GM12878 (cell line): Measurements from ENCODE around the gene TSPAN31. TPM values are rescaled to one million over a fixed set of nuclear protein-coding genes. Genes with fewer than 3 reads are reported as not detected.

Source experiments
- ATAC-seq: fragments of 200-7000 bp; cut with Tn5 transposase; 3 replicates; pipeline ENCODE4 v1.9.1; 2020; ENCODE audit warnings: mild to moderate bottlenecking, moderate library complexity
- BruUV-seq: library from RNA; stranded (reverse); fragments of 400-500 nt; replicated peaks from 2 replicates; lab custom pipeline; 2021; lab: Mats Ljungman, UMichigan
- CTCF ChIA-PET: fragments of 300-600 bp; sonication (Branson Sonifier 250); formaldehyde crosslinking; extraction: SDS; loops from one replicate; lab custom pipeline; 2021; ENCODE audit warnings: inconsistent platforms; lab: Yijun Ruan, JAX
- POLR2A ChIA-PET: fragments of 350-600 bp; formaldehyde crosslinking; extraction: SDS; loops from one replicate; lab custom pipeline; 2021; ENCODE audit warnings: inconsistent platforms; lab: Charles Lee
- RAD21 ChIA-PET: fragments of 300-600 bp; sonication (Branson Sonifier 250); formaldehyde crosslinking; loops from one replicate; lab custom pipeline; 2023; ENCODE audit warnings: antibody characterized with exemption; ENCODE audit not compliant: unreplicated experiment; lab: Charles Lee
- SMC1A ChIA-PET: fragments of 300-600 bp; sonication (Branson Sonifier 250); formaldehyde crosslinking; loops from one replicate; lab custom pipeline; 2023; ENCODE audit not compliant: unreplicated experiment, uncharacterized antibody; lab: Charles Lee
- DNase-seq: peaks from one replicate; pipeline ENCODE4 v3.0.0-alpha.2; 2011; ENCODE audit warnings: low read depth, low spot score
- FAIRE-seq: peaks from 3 replicates; lab custom pipeline; 2011; peaks lifted over from hg19 to GRCh38; lab: Jason Lieb, UNC
- H2AFZ ChIP-seq: 2 replicates; pipeline ENCODE4 v1.6.0; 2011; ENCODE audit warnings: low read depth, low read length, control low read depth; ENCODE audit not compliant: control insufficient read depth
- H3K27ac ChIP-seq: 2 replicates; pipeline ENCODE4 v1.5.1; 2011; ENCODE audit warnings: control low read depth; ENCODE audit not compliant: control insufficient read depth, insufficient read depth
- H3K27me3 ChIP-seq, 2 experiments: replicated peaks in 1 of 2; 2 replicates each; pipeline versions ENCODE4 v1.6.0 to v1.6.1; 2011; ENCODE audit warnings: low read length in 1 of 2; ENCODE audit not compliant: control insufficient read depth in 2 of 2, insufficient read depth in 2 of 2
- H3K36me3 ChIP-seq, 2 experiments: 2 replicates each; pipeline ENCODE4 v1.5.1; 2011; ENCODE audit warnings: low read length in 1 of 2; ENCODE audit not compliant: control insufficient read depth in 2 of 2, insufficient read depth in 2 of 2
- H3K4me1 ChIP-seq: 2 replicates; pipeline ENCODE4 v1.6.1; 2011; ENCODE audit warnings: mild to moderate bottlenecking, low read length, moderate library complexity, mixed read lengths; ENCODE audit not compliant: control insufficient read depth, insufficient read depth
- H3K4me2 ChIP-seq: 2 replicates; pipeline ENCODE4 v1.6.0; 2011; ENCODE audit warnings: control low read depth; ENCODE audit not compliant: control insufficient read depth, insufficient read depth
- H3K4me3 ChIP-seq: fragments of 200-600 bp; sonication (generic); 2 replicates; pipeline ENCODE4 v1.5.1; 2016
- H3K79me2 ChIP-seq: 2 replicates; pipeline ENCODE4 v1.6.0; 2011; ENCODE audit warnings: low read length; ENCODE audit not compliant: control insufficient read depth, insufficient read depth
- H3K9ac ChIP-seq: 2 replicates; pipeline ENCODE4 v1.8.0; 2011; ENCODE audit warnings: low read length, control low read depth, mixed read lengths; ENCODE audit not compliant: control insufficient read depth, insufficient read depth
- H3K9me3 ChIP-seq: replicated peaks from 3 replicates; pipeline ENCODE4 v1.5.1; 2011; ENCODE audit warnings: mild to moderate bottlenecking, low read length; ENCODE audit not compliant: control insufficient read depth, insufficient read depth
- H4K20me1 ChIP-seq: 2 replicates; pipeline ENCODE4 v1.6.0; 2011; ENCODE audit not compliant: control insufficient read depth, insufficient read depth
- BACH1 ChIP-seq: fragments of 450-650 bp; IDR thresholded peaks from 2 replicates; pipeline ENCODE4 v1.6.1; 2017; ENCODE audit warnings: mild to moderate bottlenecking, borderline replicate concordance
- BHLHE40 ChIP-seq, 2 experiments: fragments of 450-650 bp in 1 of 2; IDR thresholded peaks; 2 replicates each; pipeline ENCODE4 v1.6.1; 2011 to 2017; ENCODE audit warnings: low read depth in 2 of 2, borderline replicate concordance in 1 of 2, improper control_type of control experiment in 1 of 2, low read length in 1 of 2, mild to moderate bottlenecking in 1 of 2
- CBX5 ChIP-seq: sonication (generic); IDR thresholded peaks from 2 replicates; pipeline ENCODE4 v1.6.1; 2016; ENCODE audit warnings: low read depth, moderate library complexity, mild to moderate bottlenecking, inconsistent platforms
- GATAD2B ChIP-seq: fragments of 450-650 bp; conservative IDR thresholded peaks from 2 replicates; pipeline ENCODE4 v1.6.1; 2017; ENCODE audit warnings: low read depth, mild to moderate bottlenecking, moderate library complexity
- JUNB ChIP-seq: IDR thresholded peaks from 2 replicates; pipeline ENCODE4 v1.6.1; 2016; ENCODE audit warnings: antibody characterized with exemption, mild to moderate bottlenecking
- NFIC ChIP-seq: IDR thresholded peaks from 2 replicates; pipeline ENCODE4 v1.6.1; 2012; ENCODE audit warnings: low read depth, mild to moderate bottlenecking, inconsistent platforms, low read length, moderate library complexity
- NFYA ChIP-seq: IDR thresholded peaks from 2 replicates; pipeline ENCODE4 v1.6.1; 2011; ENCODE audit warnings: low read depth, mild to moderate bottlenecking, low read length, improper control_type of control experiment, borderline replicate concordance
- NR2F1 ChIP-seq: fragments of 450-650 bp; conservative IDR thresholded peaks from 2 replicates; pipeline ENCODE4 v1.6.1; 2017; ENCODE audit warnings: mild to moderate bottlenecking
- PAX8 ChIP-seq: fragments of 450-650 bp; IDR thresholded peaks from 2 replicates; pipeline ENCODE4 v1.6.1; 2017; ENCODE audit warnings: mild to moderate bottlenecking, moderate library complexity
- POLR2AphosphoS2 ChIP-seq: IDR thresholded peaks from 2 replicates; pipeline ENCODE4 v1.6.1; 2011; ENCODE audit warnings: low read depth, mild to moderate bottlenecking, low read length, improper control_type of control experiment, moderate library complexity
- RAD21 ChIP-seq: IDR thresholded peaks from 2 replicates; pipeline ENCODE4 v1.6.1; 2011; ENCODE audit warnings: mild to moderate bottlenecking, low read depth, low read length, moderate library complexity; ENCODE audit not compliant: insufficient read depth
- RB1 ChIP-seq: fragments of 450-650 bp; formaldehyde crosslinking; IDR thresholded peaks from 2 replicates; pipeline ENCODE4 v1.6.1; 2017; ENCODE audit warnings: mild to moderate bottlenecking, borderline replicate concordance
- RELA ChIP-seq: fragments of 450-650 bp; IDR thresholded peaks from 2 replicates; pipeline ENCODE4 v1.8.0; 2014; ENCODE audit warnings: borderline replicate concordance; ENCODE audit not compliant: partially characterized antibody
- SIX5 ChIP-seq: IDR thresholded peaks from 2 replicates; pipeline ENCODE4 v1.6.1; 2011; ENCODE audit warnings: mild to moderate bottlenecking, low read depth, low read length, moderate library complexity; ENCODE audit not compliant: severe bottlenecking
- SMC3 ChIP-seq: IDR thresholded peaks from 2 replicates; pipeline ENCODE4 v1.6.1; 2011; ENCODE audit warnings: low read length, improper control_type of control experiment, borderline replicate concordance
- SUPT20H ChIP-seq: IDR thresholded peaks from 2 replicates; pipeline ENCODE4 v1.6.1; 2011; ENCODE audit warnings: low read depth, mild to moderate bottlenecking, low read length, moderate library complexity, borderline replicate concordance; ENCODE audit not compliant: control insufficient read depth
- WGBS: methylation state at CpG from one replicate; pipeline ENCODE4 v1.1.6; 2016; ENCODE audit warnings: low lambda C conversion rate; ENCODE audit not compliant: insufficient replicate concordance, insufficient coverage; ENCODE audit errors: missing lambda C conversion rate; 5-methylcytosine and 5-hydroxymethylcytosine counted together
- in situ Hi-C: fragments of 300-500 bp; cut with MboI; formaldehyde crosslinking; loops from 9 replicates; pipeline ENCODE4 v1.14.3; 2018; ENCODE audit warnings: mixed read lengths
- intact Hi-C: fragments of 100-400 bp; cut with micrococcal nuclease; formaldehyde crosslinking; loops from one replicate; pipeline ENCODE4 v1.14.2; 2022; ENCODE audit not compliant: unreplicated experiment
- polyA plus RNA-seq, 11 experiments: library from polyadenylated mRNA; depleted of rRNA in 4 of 11; unstranded in 6 of 11; stranded (reverse) in 5 of 11; fragments of >200 nt; fragmentation: Nextera tagmentation in 4 of 11; fragmentation: Illumina TruSeq in 1 of 11; extraction: Ambion mirVana in 4 of 11; extraction: Trizol in 1 of 11; gene quantifications; 1 replicate in 1 of 11; 2 replicates in 10 of 11; pipeline versions ENCODE4 v1.2.1 to v1.2.3, GENCODE V29; 2011 to 2016; ENCODE audit warnings: inconsistent platforms in 2 of 11, missing spikeins in 2 of 11, low read depth in 1 of 11
- total RNA-seq, 4 experiments: library from RNA; depleted of rRNA in 3 of 4; stranded (reverse); fragments of >200 nt in 3 of 4; fragmentation: Illumina TruSeq in 1 of 4; extraction: Trizol in 1 of 4; gene quantifications; 2 replicates each; pipeline versions ENCODE4 v1.2.1 to v1.2.3, GENCODE V29; 2013 to 2021
- TF ChIP-seq, protein P1 (sequence below): fragments of 450-650 bp; formaldehyde crosslinking; IDR thresholded peaks from 2 replicates; pipeline ENCODE4 v1.5.0; 2022; ENCODE audit warnings: mild to moderate bottlenecking, missing genetic modification characterization
- TF ChIP-seq, protein P2 (sequence below): IDR thresholded peaks from 2 replicates; pipeline ENCODE4 v1.6.1; 2011; ENCODE audit warnings: mild to moderate bottlenecking, low read depth, low read length, moderate library complexity; ENCODE audit not compliant: insufficient replicate concordance

The TSPAN31 gene
- total and polyA plus RNA-seq, 10 of the 15 experiments (the other 5 are each of a cell fraction or from before 2014, with no cell fraction given), result 11.8 to 32.2 (median 24.7) TPM

DNA sequence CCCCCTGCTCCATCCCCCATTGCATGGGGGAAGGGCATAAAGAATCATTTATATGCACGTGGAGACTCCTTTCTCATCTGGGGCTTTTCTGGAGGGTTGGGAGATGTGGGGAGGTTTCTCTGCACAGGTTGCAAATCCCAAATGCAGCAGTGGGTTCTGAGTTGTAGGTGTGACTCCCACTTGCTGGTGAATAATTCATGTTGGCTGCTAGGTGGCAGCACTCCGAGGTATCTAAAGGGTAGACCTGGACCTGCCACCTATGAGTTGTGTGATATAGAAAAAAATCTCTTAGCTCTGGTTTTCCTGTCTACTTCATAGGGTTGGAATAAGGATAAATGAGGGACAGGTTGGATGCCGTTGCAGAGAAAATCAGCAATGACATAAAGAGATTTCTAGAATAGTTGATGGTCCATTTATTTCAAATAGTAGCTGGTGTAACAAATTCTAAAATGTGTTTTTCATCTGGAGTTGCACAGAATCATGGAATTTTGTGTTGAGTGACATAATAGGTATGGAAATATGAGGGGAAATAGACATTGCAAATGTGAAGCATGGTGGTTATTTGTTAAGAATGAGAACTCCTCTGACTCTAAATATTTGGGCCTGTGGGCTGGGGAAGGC lies 14.6 kb downstream of the TSPAN31 start:
- FAIRE-seq (peak; percentile 47), DNase-seq (no peak), ATAC-seq (peak; percentile 43)
- ChIA-PET CTCF (interaction anchor here (0.8 to 2.0 kb wide), 23 partner anchors 8 to 184 kb away, joined by 3 to 11 read pairs (median 4); partner anchors contain the start of genes AVIL, EEF1AKMT3, METTL1 and OS9), RAD21 (interaction anchor here (1.1 to 1.5 kb wide), 2 partner anchors 137 to 176 kb away, joined by 3 to 4 read pairs; no protein-coding TSS in a partner anchor), SMC1A (interaction anchor here (0.7 to 1.1 kb wide), 4 partner anchors 13 to 145 kb away, joined by 3 to 5 read pairs (median 4); partner anchors contain the start of genes EEF1AKMT3 and METTL1), POLR2A (no interaction called here)
- H3K4me3 ChIP-seq, result no peak overlapping the region
- H4K20me1 ChIP-seq, result no peaks in the 10 kb centered on the region; the same call in 1 of the 2 replicates
- 11% methylated on average over 3 of the region's 3 CpGs for WGBS
- no peak overlapping the region for H2AFZ ChIP-seq
- in situ Hi-C loops (no loop called here), intact Hi-C loops (loop anchor here (5.0 to 10.0 kb wide), 2 partner anchors 73 to 285 kb away; partner anchors contain the start of gene ARHGAP9)
- no peak overlapping the region for H3K27ac ChIP-seq
- no peaks in the 10 kb centered on the region; the same call in 2 of the 3 replicates for H3K9me3 ChIP-seq
- H3K36me3 ChIP-seq, result peaks cover 0 to 3% of the 10 kb centered on the region in 2 experiments; a peak in 2 of 4 replicates
- peaks cover 8% of the 10 kb centered on the region for H3K4me1 ChIP-seq
- H3K27me3 ChIP-seq, result peaks cover 0 to 2% of the 10 kb centered on the region in 2 experiments; a peak in 1 of 4 replicates
- H3K79me2 ChIP-seq, result no peaks in the 10 kb centered on the region
- no TSS peak for BruUV-seq
- H3K9ac ChIP-seq, result no peak overlapping the region
- no peak overlapping the region for H3K4me2 ChIP-seq
- TF ChIP-seq SUPT20H (no peak), RB1 (no peak), RAD21 (peak; percentile 40; the same call in 1 of the 2 replicates), BHLHE40 (IDR thresholded peaks at IDR 0.05; ENCODE audit: borderline replicate concordance in 1 of 2, low read depth in 2 of 2, low read length in 1 of 2) (no peak), NFYA (no peak), NR2F1 (no peak), NFIC (no peak), RELA (no peak), POLR2AphosphoS2 (no peak), BACH1 (no peak), GATAD2B (no peak), CBX5 (no peak), JUNB (no peak), PAX8 (no peak), SMC3 (peak; percentile 16; the same call in 1 of the 2 replicates), SIX5 (no peak)
- TF ChIP-seq, protein P1, sequence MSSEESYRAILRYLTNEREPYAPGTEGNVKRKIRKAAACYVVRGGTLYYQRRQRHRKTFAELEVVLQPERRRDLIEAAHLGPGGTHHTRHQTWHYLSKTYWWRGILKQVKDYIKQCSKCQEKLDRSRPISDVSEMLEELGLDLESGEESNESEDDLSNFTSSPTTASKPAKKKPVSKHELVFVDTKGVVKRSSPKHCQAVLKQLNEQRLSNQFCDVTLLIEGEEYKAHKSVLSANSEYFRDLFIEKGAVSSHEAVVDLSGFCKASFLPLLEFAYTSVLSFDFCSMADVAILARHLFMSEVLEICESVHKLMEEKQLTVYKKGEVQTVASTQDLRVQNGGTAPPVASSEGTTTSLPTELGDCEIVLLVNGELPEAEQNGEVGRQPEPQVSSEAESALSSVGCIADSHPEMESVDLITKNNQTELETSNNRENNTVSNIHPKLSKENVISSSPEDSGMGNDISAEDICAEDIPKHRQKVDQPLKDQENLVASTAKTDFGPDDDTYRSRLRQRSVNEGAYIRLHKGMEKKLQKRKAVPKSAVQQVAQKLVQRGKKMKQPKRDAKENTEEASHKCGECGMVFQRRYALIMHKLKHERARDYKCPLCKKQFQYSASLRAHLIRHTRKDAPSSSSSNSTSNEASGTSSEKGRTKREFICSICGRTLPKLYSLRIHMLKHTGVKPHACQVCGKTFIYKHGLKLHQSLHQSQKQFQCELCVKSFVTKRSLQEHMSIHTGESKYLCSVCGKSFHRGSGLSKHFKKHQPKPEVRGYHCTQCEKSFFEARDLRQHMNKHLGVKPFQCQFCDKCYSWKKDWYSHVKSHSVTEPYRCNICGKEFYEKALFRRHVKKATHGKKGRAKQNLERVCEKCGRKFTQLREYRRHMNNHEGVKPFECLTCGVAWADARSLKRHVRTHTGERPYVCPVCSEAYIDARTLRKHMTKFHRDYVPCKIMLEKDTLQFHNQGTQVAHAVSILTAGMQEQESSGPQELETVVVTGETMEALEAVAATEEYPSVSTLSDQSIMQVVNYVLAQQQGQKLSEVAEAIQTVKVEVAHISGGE (CRISPR knock-in tag), result no peak
- TF ChIP-seq, protein P2, sequence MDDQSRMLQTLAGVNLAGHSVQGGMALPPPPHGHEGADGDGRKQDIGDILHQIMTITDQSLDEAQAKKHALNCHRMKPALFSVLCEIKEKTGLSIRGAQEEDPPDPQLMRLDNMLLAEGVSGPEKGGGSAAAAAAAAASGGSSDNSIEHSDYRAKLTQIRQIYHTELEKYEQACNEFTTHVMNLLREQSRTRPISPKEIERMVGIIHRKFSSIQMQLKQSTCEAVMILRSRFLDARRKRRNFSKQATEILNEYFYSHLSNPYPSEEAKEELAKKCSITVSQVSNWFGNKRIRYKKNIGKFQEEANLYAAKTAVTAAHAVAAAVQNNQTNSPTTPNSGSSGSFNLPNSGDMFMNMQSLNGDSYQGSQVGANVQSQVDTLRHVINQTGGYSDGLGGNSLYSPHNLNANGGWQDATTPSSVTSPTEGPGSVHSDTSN, result peak; percentile 20
